SH-SY5Y (cell line): Measurements from ENCODE around the gene TYW1B.

Source experiments
- GATA2 ChIP-seq: IDR thresholded peaks from 2 replicates; pipeline ENCODE4 v1.6.1; 2011; ENCODE audit warnings: mild to moderate bottlenecking, low read depth, low read length
- GATA3 ChIP-seq: IDR thresholded peaks from 2 replicates; pipeline ENCODE4 v1.6.1; 2011; ENCODE audit warnings: low read depth, mild to moderate bottlenecking, low read length, moderate library complexity

Gene TYW1B

DNA sequence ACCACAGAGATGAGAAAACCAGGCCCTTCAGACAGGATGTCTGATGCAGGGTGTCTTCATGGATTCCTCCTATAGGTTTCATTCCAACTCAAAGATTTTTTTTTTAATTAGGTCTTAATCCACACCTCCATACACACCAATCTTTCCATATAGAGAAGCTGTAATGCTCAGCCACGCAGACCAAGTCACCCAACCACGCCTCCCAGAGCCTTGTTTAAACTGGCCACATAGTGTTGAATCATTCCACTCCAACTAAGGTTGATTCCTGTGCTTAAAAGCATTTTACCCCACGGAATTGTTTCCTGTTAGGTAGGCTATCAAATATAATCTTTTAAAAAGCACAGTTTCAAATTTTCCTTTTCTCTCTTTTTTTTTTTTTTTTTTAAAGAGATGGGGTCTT lies 153.6 kb downstream of the TYW1B start:
- TF ChIP-seq GATA2 (no peak), GATA3 (no peak)

DNA sequence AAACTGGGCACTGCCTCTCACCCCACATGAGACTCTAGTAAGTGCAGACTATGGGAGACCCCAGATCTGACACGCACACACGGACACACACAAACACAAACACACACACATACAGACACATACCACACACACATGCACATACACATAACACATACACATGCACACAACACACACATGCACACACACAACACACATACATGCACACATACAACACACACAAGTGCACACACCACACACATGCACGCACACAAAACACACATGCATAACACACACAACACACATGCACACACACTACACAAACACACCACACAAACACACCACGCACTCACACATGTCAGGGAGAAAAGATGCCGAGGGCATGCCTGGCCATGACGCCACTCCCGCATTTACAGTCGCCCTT lies 205.5 kb downstream of the TYW1B start:
- no peak for TF ChIP-seq GATA2
- no peak for TF ChIP-seq GATA3

DNA sequence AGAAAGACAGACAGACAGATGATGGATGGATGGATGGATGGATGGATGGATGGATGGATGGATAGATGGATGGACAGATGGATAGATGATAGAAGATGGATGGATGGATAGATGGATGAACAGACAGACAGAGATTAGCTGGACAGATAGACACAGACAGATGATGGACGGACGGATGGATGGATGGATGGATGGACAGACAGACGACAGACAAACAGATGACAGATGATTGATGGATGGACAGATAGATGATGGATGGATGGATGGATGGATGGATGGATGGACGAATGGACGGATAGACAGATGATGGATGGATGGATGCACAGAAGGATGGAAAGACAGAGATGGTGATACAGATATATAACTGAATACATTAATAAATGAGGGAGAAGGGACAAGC lies 224.9 kb downstream of the TYW1B start:
- TF ChIP-seq GATA2, result no peak
- no peak for TF ChIP-seq GATA3

DNA sequence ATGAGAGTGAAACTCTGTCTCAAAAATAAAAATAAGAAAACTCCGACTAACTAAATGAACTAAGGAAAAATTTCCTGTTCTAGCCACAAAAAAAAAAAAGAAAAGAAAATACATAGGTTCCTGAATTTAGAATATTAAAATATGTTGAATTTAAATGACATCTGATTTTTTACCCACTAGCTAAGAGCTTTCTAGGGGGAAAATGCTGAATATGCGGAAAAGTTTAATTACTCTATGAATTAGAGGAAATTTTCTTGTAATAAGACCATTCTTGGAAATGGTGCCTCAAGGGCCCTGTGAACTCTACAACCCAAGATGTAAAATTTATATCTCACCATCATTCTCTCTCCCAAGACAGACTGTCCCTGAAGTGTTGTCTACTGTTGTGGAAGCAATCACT lies 250.9 kb downstream of the TYW1B start:
- no peak for TF ChIP-seq GATA3
- TF ChIP-seq GATA2, result no peak

DNA sequence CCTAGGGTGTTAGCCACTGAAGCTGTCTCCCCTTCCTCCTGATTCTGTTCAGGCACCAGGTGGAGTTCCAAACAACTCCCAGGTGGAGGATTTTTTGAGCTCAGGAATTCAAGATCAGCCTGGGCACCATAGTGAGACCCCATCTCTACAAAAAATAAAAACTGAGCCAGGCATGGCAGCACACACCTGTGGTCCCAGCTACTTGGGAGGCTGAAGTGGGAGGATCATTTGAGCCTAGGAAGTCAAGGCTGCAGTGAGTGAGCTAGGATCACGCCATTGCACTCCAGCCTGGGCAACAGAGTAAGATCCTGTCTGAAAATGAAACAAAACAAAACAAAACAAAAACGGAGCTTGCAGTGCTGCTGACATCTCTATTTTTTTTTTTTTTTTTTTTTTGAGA lies 287.1 kb downstream of the TYW1B start:
- TF ChIP-seq GATA3, result no peak
- no peak for TF ChIP-seq GATA2

DNA sequence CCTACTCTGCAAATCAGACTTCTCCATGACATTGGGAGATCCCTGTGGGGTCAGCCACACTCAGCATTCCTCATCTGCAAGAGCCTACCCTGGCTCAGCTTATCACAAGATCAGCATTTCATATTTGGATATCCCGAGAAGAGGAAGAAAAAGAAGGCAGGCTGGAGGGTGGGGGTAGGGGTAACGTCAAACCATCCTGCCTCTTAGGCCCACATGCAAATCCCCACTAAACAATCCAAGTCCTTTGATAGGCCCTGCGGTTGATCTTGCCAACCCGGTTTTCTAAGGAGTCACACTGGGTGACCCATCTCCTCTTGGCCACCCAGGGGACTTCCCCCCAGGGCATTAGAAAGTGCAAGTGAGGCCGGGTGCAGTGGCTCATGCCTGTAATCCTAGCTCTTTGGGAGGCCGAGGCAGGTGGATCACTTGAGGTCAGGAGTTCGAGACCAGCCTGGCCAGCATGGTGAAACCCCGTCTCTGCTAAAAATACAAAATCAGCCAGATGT lies 287.8 kb downstream of the TYW1B start:
- no peak for TF ChIP-seq GATA2
- TF ChIP-seq GATA3, result no peak

DNA sequence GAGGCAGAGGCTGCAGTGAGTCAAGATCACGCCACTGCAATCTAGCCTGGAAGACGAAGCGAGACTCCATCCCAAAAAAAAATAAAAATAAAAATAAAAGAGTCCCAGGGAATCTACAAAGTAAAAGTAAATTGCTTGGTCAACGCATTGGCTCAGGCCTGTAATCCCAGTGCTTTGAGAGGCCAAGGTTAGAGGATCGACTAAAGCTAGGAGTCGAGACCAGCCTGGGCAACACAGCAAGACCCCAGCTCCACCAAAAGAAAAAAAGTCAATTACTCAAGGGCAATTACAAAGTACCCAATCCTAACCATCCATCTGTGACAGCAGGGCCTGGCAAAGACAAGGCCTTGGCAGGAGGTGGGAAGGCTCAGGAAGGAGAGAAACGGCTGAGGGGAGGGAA lies 288.3 kb downstream of the TYW1B start:
- no peak for TF ChIP-seq GATA3

DNA sequence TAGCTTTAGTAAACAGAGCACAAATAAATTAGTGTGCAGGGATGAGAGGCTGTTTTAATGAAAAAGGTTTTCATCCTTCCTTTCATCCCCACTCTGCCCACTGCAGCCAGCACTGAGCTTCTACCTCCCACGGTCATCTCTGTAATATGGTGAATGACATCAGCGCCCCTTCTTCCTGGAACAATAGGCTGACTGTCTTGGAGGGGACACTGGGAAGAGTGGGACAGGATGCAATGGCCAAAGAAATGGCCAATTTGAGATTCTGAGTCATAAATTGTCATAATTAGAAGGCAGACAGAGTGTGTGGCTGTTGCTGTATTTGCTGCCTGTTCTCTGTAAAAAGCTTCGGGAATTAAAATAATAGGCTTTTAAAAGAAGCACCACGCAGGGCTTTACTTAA lies 289.1 kb downstream of the TYW1B start:
- TF ChIP-seq GATA2 (no peak), GATA3 (no peak)

DNA sequence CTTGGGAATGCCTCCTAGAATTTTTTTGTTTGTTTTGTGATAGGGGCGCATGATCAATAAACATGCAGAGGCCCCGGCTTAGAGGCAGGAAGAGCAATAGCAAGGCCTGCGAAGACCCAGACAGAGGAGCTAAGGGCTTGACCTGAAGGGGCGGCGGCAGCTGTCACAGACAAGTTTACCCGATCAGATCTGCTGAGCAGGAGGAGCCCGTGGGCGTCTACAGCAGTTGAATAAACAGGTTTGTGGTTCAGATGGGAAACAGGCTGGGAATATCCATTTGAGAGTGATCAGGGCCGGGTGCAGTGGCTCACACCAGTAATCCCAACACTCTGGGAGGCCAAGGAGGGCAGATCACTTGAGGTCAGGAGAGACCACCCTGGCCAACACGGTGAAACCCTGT lies 289.9 kb downstream of the TYW1B start:
- TF ChIP-seq GATA2 (no peak), GATA3 (no peak)
